ENCODE results near the gene OTULIN. TPM values are rescaled to one million over a fixed set of nuclear protein-coding genes. Genes with fewer than 3 reads are reported as not detected.

Gene OTULIN
- total RNA-seq, 4 donors from 2014 or later, result 33.0 to 42.2 (median 37.8) TPM

DNA sequence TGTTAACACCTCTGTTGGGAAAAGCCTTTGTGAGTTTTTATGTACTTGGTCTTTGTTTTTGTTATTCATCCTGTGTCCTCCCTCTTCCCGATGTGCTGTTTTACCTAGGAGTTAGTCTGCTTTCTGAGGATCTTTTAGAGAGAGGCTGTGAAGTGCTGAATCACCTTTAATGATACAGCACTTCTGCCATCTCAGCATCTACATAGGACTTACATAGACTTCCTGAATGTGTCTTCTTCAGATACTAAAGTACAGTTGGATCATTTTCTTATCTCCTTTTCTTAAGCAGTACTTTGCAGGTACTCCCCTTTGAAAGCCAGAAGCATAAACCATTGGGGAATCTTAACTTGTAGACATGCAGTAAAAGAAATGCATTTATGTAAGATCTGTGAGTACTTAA lies 31.5 kb downstream of the OTULIN start:
- no peak overlapping the region for H3K27ac ChIP-seq

DNA sequence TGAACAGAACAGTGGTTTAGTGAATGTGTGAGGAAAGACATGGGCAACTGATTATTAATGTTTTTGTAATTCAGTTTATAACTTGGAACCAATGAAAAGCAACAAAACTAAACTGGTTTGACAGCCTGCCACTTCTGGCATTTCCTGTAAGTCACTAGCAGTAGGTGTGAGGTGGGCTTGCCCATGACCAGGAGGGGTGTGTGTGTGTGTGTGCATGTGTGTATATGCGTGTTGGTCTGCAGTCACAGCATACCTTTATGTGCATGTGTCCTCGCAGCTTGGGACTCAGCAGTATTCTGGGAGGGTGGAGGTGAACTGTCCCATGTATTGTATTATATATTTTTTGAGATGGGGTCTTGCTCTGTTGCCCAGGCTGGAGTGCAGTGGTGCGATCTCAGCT lies 32.3 kb downstream of the OTULIN start:
- Histone ChIP-seq H3K27ac (no peak overlapping the region), H3K4me1 (no peaks in the 10 kb centered on the region), H3K36me3 (peaks cover 0 to 64% (median 0%) of the 10 kb centered on the region in 3 donors), H3K9me3 (no peaks in the 10 kb centered on the region), H3K27me3 (no peaks in the 10 kb centered on the region), H3K4me3 (no peak overlapping the region)
- TF ChIP-seq, protein P1, sequence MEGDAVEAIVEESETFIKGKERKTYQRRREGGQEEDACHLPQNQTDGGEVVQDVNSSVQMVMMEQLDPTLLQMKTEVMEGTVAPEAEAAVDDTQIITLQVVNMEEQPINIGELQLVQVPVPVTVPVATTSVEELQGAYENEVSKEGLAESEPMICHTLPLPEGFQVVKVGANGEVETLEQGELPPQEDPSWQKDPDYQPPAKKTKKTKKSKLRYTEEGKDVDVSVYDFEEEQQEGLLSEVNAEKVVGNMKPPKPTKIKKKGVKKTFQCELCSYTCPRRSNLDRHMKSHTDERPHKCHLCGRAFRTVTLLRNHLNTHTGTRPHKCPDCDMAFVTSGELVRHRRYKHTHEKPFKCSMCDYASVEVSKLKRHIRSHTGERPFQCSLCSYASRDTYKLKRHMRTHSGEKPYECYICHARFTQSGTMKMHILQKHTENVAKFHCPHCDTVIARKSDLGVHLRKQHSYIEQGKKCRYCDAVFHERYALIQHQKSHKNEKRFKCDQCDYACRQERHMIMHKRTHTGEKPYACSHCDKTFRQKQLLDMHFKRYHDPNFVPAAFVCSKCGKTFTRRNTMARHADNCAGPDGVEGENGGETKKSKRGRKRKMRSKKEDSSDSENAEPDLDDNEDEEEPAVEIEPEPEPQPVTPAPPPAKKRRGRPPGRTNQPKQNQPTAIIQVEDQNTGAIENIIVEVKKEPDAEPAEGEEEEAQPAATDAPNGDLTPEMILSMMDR (IDR thresholded peaks at IDR 0.05), result no peak
- no peak for TF ChIP-seq POLR2A (IDR thresholded peaks at IDR 0.05)
- no peak for DNase-seq

More for the DNA sequence above, 31.5 kb downstream of the OTULIN start:
- Histone ChIP-seq H3K4me3 (no peak overlapping the region), H3K9me3 (no peaks in the 10 kb centered on the region), H3K4me1 (no peaks in the 10 kb centered on the region), H3K27me3 (no peaks in the 10 kb centered on the region), H3K36me3 (peaks cover 0 to 72% (median 0%) of the 10 kb centered on the region in 3 donors)
- no peak for DNase-seq
- TF ChIP-seq, protein P1 (IDR thresholded peaks at IDR 0.05), result no peak
- TF ChIP-seq POLR2A (IDR thresholded peaks at IDR 0.05), result no peak

DNA sequence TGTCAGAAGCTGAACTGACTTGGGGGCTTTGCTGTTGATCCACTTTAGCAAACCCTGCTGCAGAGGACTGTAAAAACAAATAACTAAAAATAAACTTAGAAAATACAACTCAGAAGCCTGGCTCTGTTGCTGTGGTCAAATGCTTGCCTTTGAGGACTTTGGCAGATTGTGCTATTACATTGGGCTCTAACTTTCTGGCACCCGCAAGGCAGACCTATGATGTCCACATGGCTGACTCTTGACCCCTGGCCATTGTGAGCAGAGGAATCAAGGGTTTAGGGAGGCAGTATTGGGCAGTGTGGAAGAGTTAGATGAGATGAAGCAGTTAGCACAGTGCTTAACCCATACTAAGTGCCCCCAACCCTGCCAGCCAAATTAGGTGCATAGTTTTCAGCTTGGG lies 34.0 kb downstream of the OTULIN start:
- no peaks in the 10 kb centered on the region for H3K4me1 ChIP-seq
- peaks cover 0 to 48% (median 0%) of the 10 kb centered on the region in 3 donors for H3K36me3 ChIP-seq
- no peaks in the 10 kb centered on the region for H3K9me3 ChIP-seq
- no peak overlapping the region for H3K4me3 ChIP-seq
- no peak overlapping the region for H3K27ac ChIP-seq
- H3K27me3 ChIP-seq, result no peaks in the 10 kb centered on the region
- no peak for TF ChIP-seq POLR2A (IDR thresholded peaks at IDR 0.05)
- TF ChIP-seq, protein P1 (IDR thresholded peaks at IDR 0.05), result no peak
- DNase-seq, result no peak

DNA sequence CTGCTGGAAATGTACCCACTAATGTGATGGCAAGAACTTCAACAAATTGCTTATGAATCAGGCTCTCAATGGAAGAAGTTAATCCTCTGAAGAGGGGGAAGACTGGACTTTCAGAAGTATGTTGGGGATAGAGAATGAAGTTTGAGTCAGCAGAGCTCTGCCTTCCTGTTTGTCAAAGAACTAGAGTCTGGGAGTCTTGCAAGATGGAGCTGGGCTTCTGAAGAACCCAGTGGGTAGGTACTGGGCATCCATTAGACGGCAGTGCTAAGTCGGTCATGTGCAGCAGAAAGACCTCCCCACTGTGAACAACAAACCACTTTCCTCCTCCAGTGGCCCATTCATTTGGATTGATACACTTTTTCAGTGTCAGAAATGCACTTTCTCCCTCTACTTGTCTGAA lies 34.6 kb downstream of the OTULIN start:
- Histone ChIP-seq H3K4me1 (no peaks in the 10 kb centered on the region), H3K27ac (no peak overlapping the region), H3K9me3 (no peaks in the 10 kb centered on the region), H3K4me3 (no peak overlapping the region), H3K36me3 (peaks cover 0 to 41% (median 0%) of the 10 kb centered on the region in 3 donors), H3K27me3 (no peaks in the 10 kb centered on the region)
- no peak for DNase-seq
- TF ChIP-seq, protein P1 (IDR thresholded peaks at IDR 0.05), result no peak
- no peak for TF ChIP-seq POLR2A (IDR thresholded peaks at IDR 0.05)

DNA sequence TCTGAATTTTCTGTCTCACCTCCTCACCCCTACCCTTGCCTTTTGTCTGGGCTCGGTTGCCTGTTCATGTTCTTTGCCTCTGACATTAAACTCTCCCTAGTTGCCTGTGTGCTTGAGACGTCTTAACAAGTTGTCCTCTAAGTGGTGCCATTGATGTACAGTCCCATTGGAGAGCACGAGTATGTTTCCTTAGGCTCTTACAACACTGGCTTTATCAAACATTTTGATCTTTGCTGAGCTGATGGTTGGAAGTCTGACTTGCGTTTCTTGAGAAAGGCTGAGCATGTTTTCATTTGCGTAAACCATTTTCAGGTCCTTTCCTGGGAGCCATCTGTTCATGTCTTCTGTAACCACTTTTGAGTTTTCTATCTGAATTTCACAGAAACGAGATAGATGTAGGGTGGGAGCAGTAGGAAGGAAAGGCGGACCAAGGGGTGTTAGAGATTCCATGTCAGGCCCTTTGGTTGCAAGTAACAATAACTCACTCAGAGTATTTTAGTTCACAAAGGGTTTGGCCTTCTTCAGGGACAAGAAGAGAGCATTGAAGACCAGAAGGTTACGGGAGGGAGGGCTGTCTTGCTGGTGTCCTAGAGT lies 35.4 kb downstream of the OTULIN start:
- no peak overlapping the region for H3K4me3 ChIP-seq
- no peak for TF ChIP-seq POLR2A (IDR thresholded peaks at IDR 0.05)
- TF ChIP-seq, protein P1 (IDR thresholded peaks at IDR 0.05), result no peak
- no peaks in the 10 kb centered on the region for H3K9me3 ChIP-seq
- H3K36me3 ChIP-seq, result peaks cover 0 to 38% (median 0%) of the 10 kb centered on the region in 3 donors
- no peaks in the 10 kb centered on the region for H3K27me3 ChIP-seq
- no peaks in the 10 kb centered on the region for H3K4me1 ChIP-seq
- no peak for DNase-seq
- no peak overlapping the region for H3K27ac ChIP-seq
